GM21526 (cell line): ENCODE results near the gene ZNF615.
"Not testable (repeated sequence)": the region's sequence is repeated elsewhere in the genome, so short reads cannot be mapped to it uniquely, and the experiment has no call there.

Experiments used
- ATAC-seq: cut with Tn5 transposase; IDR thresholded peaks from one replicate; pipeline ENCODE4 v1.9.1; 2021; ENCODE audit warnings: moderate library complexity; ENCODE audit not compliant: unreplicated experiment, low FRiP score

The ZNF615 gene

GRCh38 chr19:51980926-51981325 lies 27.1 kb downstream of the ZNF615 start:
- ATAC-seq, result not testable (repeated sequence)

- ATAC-seq, result no peak
These were observed 27.8 kb downstream of the ZNF615 start for GRCh38 chr19:51980116-51980736.

GRCh38 chr19:51978882-51979281 lies 29.1 kb downstream of the ZNF615 start:
- no peak for ATAC-seq

- ATAC-seq, result no peak
These were observed 30.7 kb downstream of the ZNF615 start for GRCh38 chr19:51977346-51977745.

GRCh38 chr19:51976852-51977251 lies 31.2 kb downstream of the ZNF615 start:
- ATAC-seq, result no peak

GRCh38 chr19:51975787-51976186 lies 32.2 kb downstream of the ZNF615 start:
- not testable (repeated sequence) for ATAC-seq

GRCh38 chr19:51971624-51972023 lies 36.4 kb downstream of the ZNF615 start:
- ATAC-seq, result no peak

GRCh38 chr19:51970718-51971117 lies 37.3 kb downstream of the ZNF615 start:
- ATAC-seq, result no peak

- ATAC-seq, result no peak
These were observed 42.4 kb downstream of the ZNF615 start for GRCh38 chr19:51965583-51965982.

- not testable (repeated sequence) for ATAC-seq
These were observed 47.3 kb downstream of the ZNF615 start for GRCh38 chr19:51960621-51961233.

GRCh38 chr19:51959791-51960190 lies 48.2 kb downstream of the ZNF615 start:
- ATAC-seq, result no peak

- not testable (repeated sequence) for ATAC-seq
These were observed 50.2 kb downstream of the ZNF615 start for GRCh38 chr19:51957846-51958245.

GRCh38 chr19:51948975-51949374 lies 59.0 kb downstream of the ZNF615 start:
- ATAC-seq, result no peak

- ATAC-seq, result no peak
These were observed 61.4 kb downstream of the ZNF615 start for GRCh38 chr19:51946602-51947001.

- ATAC-seq, result no peak
These were observed 63.0 kb downstream of the ZNF615 start for GRCh38 chr19:51944798-51945552.
